HEK293 (cell line): ENCODE data around the gene SMO.

ENCODE experiments used
- BCL11B ChIP-seq: fragments of 450-650 bp; formaldehyde crosslinking; IDR thresholded peaks from 2 replicates; pipeline ENCODE4 v1.5.1; 2016; ENCODE audit warnings: low read depth, missing biosample characterization, missing genetic modification characterization
- KLF10 ChIP-seq: fragments of 450-650 bp; IDR thresholded peaks from 2 replicates; pipeline ENCODE4 v1.5.1; 2018; ENCODE audit warnings: missing biosample characterization, mild to moderate bottlenecking, missing genetic modification characterization
- KLF7 ChIP-seq: fragments of 450-650 bp; formaldehyde crosslinking; IDR thresholded peaks from 2 replicates; pipeline ENCODE4 v1.5.1; 2016; ENCODE audit warnings: missing biosample characterization, missing genetic modification characterization, borderline replicate concordance
- OSR2 ChIP-seq: fragments of 450-650 bp; formaldehyde crosslinking; IDR thresholded peaks from 2 replicates; pipeline ENCODE4 v1.5.1; 2016; ENCODE audit warnings: missing biosample characterization, missing genetic modification characterization
- REST ChIP-seq: fragments of 450-650 bp; formaldehyde crosslinking; IDR thresholded peaks from 2 replicates; pipeline ENCODE4 v1.5.1; 2016; ENCODE audit warnings: missing biosample characterization, missing genetic modification characterization
- SP3 ChIP-seq: fragments of 450-650 bp; formaldehyde crosslinking; IDR thresholded peaks from 2 replicates; pipeline ENCODE4 v1.5.1; 2016; ENCODE audit warnings: missing biosample characterization, missing genetic modification characterization
- SP7 ChIP-seq: fragments of 450-650 bp; formaldehyde crosslinking; IDR thresholded peaks from 2 replicates; pipeline ENCODE4 v1.5.1; 2016; ENCODE audit warnings: missing biosample characterization, missing genetic modification characterization
- ZBTB17 ChIP-seq: fragments of 450-650 bp; formaldehyde crosslinking; IDR thresholded peaks from 2 replicates; pipeline ENCODE4 v1.5.1; 2016; ENCODE audit warnings: missing biosample characterization, missing genetic modification characterization
- ZFP37 ChIP-seq: fragments of 450-650 bp; formaldehyde crosslinking; IDR thresholded peaks from 2 replicates; pipeline ENCODE4 v1.5.1; 2016; ENCODE audit warnings: missing biosample characterization, missing genetic modification characterization
- ZFP41 ChIP-seq: fragments of 450-650 bp; formaldehyde crosslinking; IDR thresholded peaks from 2 replicates; pipeline ENCODE4 v1.5.1; 2016; ENCODE audit warnings: missing biosample characterization, missing genetic modification characterization, borderline replicate concordance
- ZNF133 ChIP-seq: fragments of 450-650 bp; formaldehyde crosslinking; IDR thresholded peaks from 2 replicates; pipeline ENCODE4 v1.5.1; 2016; ENCODE audit warnings: missing biosample characterization, missing genetic modification characterization
- ZNF146 ChIP-seq: fragments of 450-650 bp; formaldehyde crosslinking; IDR thresholded peaks from 2 replicates; pipeline ENCODE4 v1.5.1; 2016; ENCODE audit warnings: missing biosample characterization, missing genetic modification characterization
- ZNF157 ChIP-seq: fragments of 450-650 bp; formaldehyde crosslinking; IDR thresholded peaks from 2 replicates; pipeline ENCODE4 v1.5.1; 2016; ENCODE audit warnings: missing biosample characterization, missing genetic modification characterization
- ZNF18 ChIP-seq: fragments of 450-650 bp; formaldehyde crosslinking; IDR thresholded peaks from 2 replicates; pipeline ENCODE4 v1.5.1; 2016; ENCODE audit warnings: missing biosample characterization, missing genetic modification characterization
- ZNF211 ChIP-seq: fragments of 450-650 bp; formaldehyde crosslinking; IDR thresholded peaks from 2 replicates; pipeline ENCODE4 v1.5.1; 2016; ENCODE audit warnings: low read depth, missing biosample characterization, missing genetic modification characterization
- ZNF26 ChIP-seq: fragments of 450-650 bp; formaldehyde crosslinking; IDR thresholded peaks from 2 replicates; pipeline ENCODE4 v1.5.1; 2016; ENCODE audit warnings: missing biosample characterization, missing genetic modification characterization
- ZNF324 ChIP-seq: fragments of 450-650 bp; formaldehyde crosslinking; IDR thresholded peaks from 2 replicates; pipeline ENCODE4 v1.5.1; 2016; ENCODE audit warnings: missing biosample characterization, missing genetic modification characterization
- ZNF391 ChIP-seq: fragments of 450-650 bp; formaldehyde crosslinking; IDR thresholded peaks from 2 replicates; pipeline ENCODE4 v1.5.1; 2016; ENCODE audit warnings: low read depth, missing biosample characterization, missing genetic modification characterization, borderline replicate concordance
- ZNF416 ChIP-seq: fragments of 450-650 bp; formaldehyde crosslinking; IDR thresholded peaks from 2 replicates; pipeline ENCODE4 v1.5.1; 2016; ENCODE audit warnings: missing biosample characterization, missing genetic modification characterization
- ZNF488 ChIP-seq: fragments of 450-650 bp; formaldehyde crosslinking; IDR thresholded peaks from 2 replicates; pipeline ENCODE4 v1.5.1; 2016; ENCODE audit warnings: missing biosample characterization, missing genetic modification characterization
- ZNF530 ChIP-seq: fragments of 450-650 bp; formaldehyde crosslinking; IDR thresholded peaks from 2 replicates; pipeline ENCODE4 v1.5.1; 2016; ENCODE audit warnings: low read depth, missing biosample characterization, missing genetic modification characterization
- ZNF629 ChIP-seq: fragments of 450-650 bp; formaldehyde crosslinking; IDR thresholded peaks from 2 replicates; pipeline ENCODE4 v1.5.1; 2017; ENCODE audit warnings: missing biosample characterization, missing genetic modification characterization
- ZNF664 ChIP-seq: fragments of 450-650 bp; formaldehyde crosslinking; IDR thresholded peaks from 2 replicates; pipeline ENCODE4 v1.5.1; 2016; ENCODE audit warnings: missing biosample characterization, missing genetic modification characterization
- ZNF670 ChIP-seq: fragments of 450-650 bp; formaldehyde crosslinking; IDR thresholded peaks from 2 replicates; pipeline ENCODE4 v1.5.1; 2016; ENCODE audit warnings: missing biosample characterization, missing genetic modification characterization, low read depth
- ZNF843 ChIP-seq: fragments of 450-650 bp; formaldehyde crosslinking; IDR thresholded peaks from 2 replicates; pipeline ENCODE4 v1.5.1; 2016; ENCODE audit warnings: missing biosample characterization, missing genetic modification characterization
- ZSCAN23 ChIP-seq: fragments of 450-650 bp; formaldehyde crosslinking; IDR thresholded peaks from 2 replicates; pipeline ENCODE4 v1.5.1; 2016; ENCODE audit warnings: missing biosample characterization, missing genetic modification characterization
- TF ChIP-seq, protein P1 (sequence below): fragments of 450-650 bp; formaldehyde crosslinking; IDR thresholded peaks from 2 replicates; pipeline ENCODE4 v1.5.1; 2016; ENCODE audit warnings: missing biosample characterization, missing genetic modification characterization, borderline replicate concordance
- TF ChIP-seq, protein P2 (sequence below): fragments of 450-650 bp; formaldehyde crosslinking; IDR thresholded peaks from 2 replicates; pipeline ENCODE4 v1.5.1; 2016; ENCODE audit warnings: missing biosample characterization, missing genetic modification characterization

SMO gene

DNA sequence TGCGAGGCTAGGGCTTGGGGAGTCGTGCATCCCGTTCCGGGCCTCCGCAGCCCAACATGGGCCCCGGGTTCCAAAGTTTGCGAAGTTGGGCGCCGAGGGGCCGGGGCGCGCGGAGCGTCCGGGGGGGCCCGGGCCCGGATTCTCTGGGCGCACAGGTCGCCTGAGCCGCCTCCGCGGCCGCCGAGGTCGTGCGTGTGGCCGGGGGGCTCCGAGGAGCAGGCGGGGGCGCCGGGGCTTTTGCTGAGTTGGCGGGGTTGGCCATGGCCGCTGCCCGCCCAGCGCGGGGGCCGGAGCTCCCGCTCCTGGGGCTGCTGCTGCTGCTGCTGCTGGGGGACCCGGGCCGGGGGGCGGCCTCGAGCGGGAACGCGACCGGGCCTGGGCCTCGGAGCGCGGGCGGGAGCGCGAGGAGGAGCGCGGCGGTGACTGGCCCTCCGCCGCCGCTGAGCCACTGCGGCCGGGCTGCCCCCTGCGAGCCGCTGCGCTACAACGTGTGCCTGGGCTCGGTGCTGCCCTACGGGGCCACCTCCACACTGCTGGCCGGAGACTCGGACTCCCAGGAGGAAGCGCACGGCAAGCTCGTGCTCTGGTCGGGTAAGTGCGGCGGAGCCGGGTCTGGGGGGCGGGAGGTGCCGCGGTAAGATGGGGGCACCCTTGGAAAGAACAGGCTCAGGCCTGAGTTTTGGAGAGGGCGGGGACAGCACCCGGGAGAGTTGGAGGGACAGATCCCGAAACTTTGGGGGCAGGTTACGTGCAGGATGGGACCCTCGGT is 643 bp downstream of the SMO start (continued):
- TF ChIP-seq OSR2 (tag by site-specific recombination): no peak
- TF ChIP-seq BCL11B (tag by site-specific recombination): no peak
- TF ChIP-seq, protein P1, sequence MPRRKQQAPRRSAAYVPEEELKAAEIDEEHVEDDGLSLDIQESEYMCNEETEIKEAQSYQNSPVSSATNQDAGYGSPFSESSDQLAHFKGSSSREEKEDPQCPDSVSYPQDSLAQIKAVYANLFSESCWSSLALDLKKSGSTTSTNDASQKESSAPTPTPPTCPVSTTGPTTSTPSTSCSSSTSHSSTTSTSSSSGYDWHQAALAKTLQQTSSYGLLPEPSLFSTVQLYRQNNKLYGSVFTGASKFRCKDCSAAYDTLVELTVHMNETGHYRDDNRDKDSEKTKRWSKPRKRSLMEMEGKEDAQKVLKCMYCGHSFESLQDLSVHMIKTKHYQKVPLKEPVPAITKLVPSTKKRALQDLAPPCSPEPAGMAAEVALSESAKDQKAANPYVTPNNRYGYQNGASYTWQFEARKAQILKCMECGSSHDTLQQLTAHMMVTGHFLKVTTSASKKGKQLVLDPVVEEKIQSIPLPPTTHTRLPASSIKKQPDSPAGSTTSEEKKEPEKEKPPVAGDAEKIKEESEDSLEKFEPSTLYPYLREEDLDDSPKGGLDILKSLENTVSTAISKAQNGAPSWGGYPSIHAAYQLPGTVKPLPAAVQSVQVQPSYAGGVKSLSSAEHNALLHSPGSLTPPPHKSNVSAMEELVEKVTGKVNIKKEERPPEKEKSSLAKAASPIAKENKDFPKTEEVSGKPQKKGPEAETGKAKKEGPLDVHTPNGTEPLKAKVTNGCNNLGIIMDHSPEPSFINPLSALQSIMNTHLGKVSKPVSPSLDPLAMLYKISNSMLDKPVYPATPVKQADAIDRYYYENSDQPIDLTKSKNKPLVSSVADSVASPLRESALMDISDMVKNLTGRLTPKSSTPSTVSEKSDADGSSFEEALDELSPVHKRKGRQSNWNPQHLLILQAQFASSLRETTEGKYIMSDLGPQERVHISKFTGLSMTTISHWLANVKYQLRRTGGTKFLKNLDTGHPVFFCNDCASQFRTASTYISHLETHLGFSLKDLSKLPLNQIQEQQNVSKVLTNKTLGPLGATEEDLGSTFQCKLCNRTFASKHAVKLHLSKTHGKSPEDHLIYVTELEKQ (tag by site-specific recombination): no peak
- no peak for TF ChIP-seq ZNF324 (tag by site-specific recombination)
- peak; percentile 56; the same call in 1 of the 2 replicates for TF ChIP-seq ZFP37 (tag by site-specific recombination)
- TF ChIP-seq REST: no peak
- no peak for TF ChIP-seq ZNF391 (tag by site-specific recombination)
- TF ChIP-seq ZSCAN23: no peak
- TF ChIP-seq ZNF18 (tag by site-specific recombination): no peak
- no peak for TF ChIP-seq ZFP41 (tag by site-specific recombination)
- TF ChIP-seq ZNF157 (tag by site-specific recombination): no peak
- no peak for TF ChIP-seq ZNF146 (tag by site-specific recombination)
- TF ChIP-seq ZNF629 (tag by site-specific recombination): no peak
- peak; percentile 29; the same call in 1 of the 2 replicates for TF ChIP-seq SP7 (tag by site-specific recombination)
- no peak for TF ChIP-seq ZNF843 (tag by site-specific recombination)
- no peak for TF ChIP-seq ZNF211 (tag by site-specific recombination)
- TF ChIP-seq ZNF488 (tag by site-specific recombination): no peak
- TF ChIP-seq ZNF664: no peak
- TF ChIP-seq ZNF670: no peak
- no peak for TF ChIP-seq ZBTB17 (tag by site-specific recombination)
- TF ChIP-seq ZNF530 (tag by site-specific recombination): no peak
- TF ChIP-seq KLF10: no peak
- TF ChIP-seq KLF7 (tag by site-specific recombination): no peak
- TF ChIP-seq ZNF416 (tag by site-specific recombination): no peak
- no peak for TF ChIP-seq ZNF133 (tag by site-specific recombination)
- TF ChIP-seq, protein P2, sequence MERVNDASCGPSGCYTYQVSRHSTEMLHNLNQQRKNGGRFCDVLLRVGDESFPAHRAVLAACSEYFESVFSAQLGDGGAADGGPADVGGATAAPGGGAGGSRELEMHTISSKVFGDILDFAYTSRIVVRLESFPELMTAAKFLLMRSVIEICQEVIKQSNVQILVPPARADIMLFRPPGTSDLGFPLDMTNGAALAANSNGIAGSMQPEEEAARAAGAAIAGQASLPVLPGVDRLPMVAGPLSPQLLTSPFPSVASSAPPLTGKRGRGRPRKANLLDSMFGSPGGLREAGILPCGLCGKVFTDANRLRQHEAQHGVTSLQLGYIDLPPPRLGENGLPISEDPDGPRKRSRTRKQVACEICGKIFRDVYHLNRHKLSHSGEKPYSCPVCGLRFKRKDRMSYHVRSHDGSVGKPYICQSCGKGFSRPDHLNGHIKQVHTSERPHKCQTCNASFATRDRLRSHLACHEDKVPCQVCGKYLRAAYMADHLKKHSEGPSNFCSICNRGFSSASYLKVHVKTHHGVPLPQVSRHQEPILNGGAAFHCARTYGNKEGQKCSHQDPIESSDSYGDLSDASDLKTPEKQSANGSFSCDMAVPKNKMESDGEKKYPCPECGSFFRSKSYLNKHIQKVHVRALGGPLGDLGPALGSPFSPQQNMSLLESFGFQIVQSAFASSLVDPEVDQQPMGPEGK: peak; percentile 84
- TF ChIP-seq SP3 (tag by site-specific recombination): no peak
- no peak for TF ChIP-seq ZNF26 (tag by site-specific recombination)
